ENCODE data around the gene NRXN2.

- no peak for TF ChIP-seq POLR2A (IDR thresholded peaks at IDR 0.05; ENCODE audit: low read depth, low read length)
- TF ChIP-seq, protein P1, sequence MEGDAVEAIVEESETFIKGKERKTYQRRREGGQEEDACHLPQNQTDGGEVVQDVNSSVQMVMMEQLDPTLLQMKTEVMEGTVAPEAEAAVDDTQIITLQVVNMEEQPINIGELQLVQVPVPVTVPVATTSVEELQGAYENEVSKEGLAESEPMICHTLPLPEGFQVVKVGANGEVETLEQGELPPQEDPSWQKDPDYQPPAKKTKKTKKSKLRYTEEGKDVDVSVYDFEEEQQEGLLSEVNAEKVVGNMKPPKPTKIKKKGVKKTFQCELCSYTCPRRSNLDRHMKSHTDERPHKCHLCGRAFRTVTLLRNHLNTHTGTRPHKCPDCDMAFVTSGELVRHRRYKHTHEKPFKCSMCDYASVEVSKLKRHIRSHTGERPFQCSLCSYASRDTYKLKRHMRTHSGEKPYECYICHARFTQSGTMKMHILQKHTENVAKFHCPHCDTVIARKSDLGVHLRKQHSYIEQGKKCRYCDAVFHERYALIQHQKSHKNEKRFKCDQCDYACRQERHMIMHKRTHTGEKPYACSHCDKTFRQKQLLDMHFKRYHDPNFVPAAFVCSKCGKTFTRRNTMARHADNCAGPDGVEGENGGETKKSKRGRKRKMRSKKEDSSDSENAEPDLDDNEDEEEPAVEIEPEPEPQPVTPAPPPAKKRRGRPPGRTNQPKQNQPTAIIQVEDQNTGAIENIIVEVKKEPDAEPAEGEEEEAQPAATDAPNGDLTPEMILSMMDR (IDR thresholded peaks at IDR 0.05; ENCODE audit: extremely low read depth in 1 of 2, insufficient read depth in 1 of 2, low read depth in 1 of 2, low read length in 2 of 2), result no peak
- TF ChIP-seq POLR2AphosphoS5 (IDR thresholded peaks at IDR 0.05; ENCODE audit: insufficient read depth, low read depth, low read length), result no peak
- TF ChIP-seq EZH2 (IDR thresholded peaks at IDR 0.05; ENCODE audit: borderline replicate concordance, low read depth, low read length, severe bottlenecking), result no peak
- TF ChIP-seq FOS (IDR thresholded peaks at IDR 0.05; ENCODE audit: borderline replicate concordance, insufficient read depth, low read length), result no peak
- TF ChIP-seq JUN (IDR thresholded peaks at IDR 0.05; ENCODE audit: borderline replicate concordance, insufficient read depth, insufficient read length, low read depth), result no peak
- no peak for TF ChIP-seq GATA2 (IDR thresholded peaks at IDR 0.05; ENCODE audit: insufficient read depth, insufficient read length, low read depth, low read length)
- TF ChIP-seq, protein P2, sequence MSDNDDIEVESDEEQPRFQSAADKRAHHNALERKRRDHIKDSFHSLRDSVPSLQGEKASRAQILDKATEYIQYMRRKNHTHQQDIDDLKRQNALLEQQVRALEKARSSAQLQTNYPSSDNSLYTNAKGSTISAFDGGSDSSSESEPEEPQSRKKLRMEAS (IDR thresholded peaks at IDR 0.05; ENCODE audit: insufficient read depth, insufficient read length), result no peak
- no peak for TF ChIP-seq MYC (IDR thresholded peaks at IDR 0.05; ENCODE audit: low read depth, low read length)
These were observed 160.2 kb downstream of the NRXN2 start for GRCh38 chr11:64562723-64563351.

Data from endothelial cell of umbilical vein (primary cell).